GM23338 (cell line): Measurements from ENCODE around the gene NCBP3. TPM values are rescaled to one million over a fixed set of nuclear protein-coding genes. Genes with fewer than 3 reads are reported as not detected.

Source experiments
- ATAC-seq: fragments of 200-7000 bp; cut with Tn5 transposase; 3 replicates; pipeline ENCODE4 v1.9.1; 2020
- DNase-seq: peaks from one replicate; pipeline ENCODE4 v3.0.0-alpha.2; 2015; ENCODE audit warnings: low spot score
- H2AFZ ChIP-seq: fragments of 200-600 bp; sonication (generic); 2 replicates; pipeline ENCODE4 v1.8.0; 2016; ENCODE audit warnings: antibody characterized with exemption, mild to moderate bottlenecking, moderate library complexity
- H3F3A ChIP-seq: fragments of 200-600 bp; sonication (generic); replicated peaks from 2 replicates; pipeline ENCODE4 v1.8.0; 2017; ENCODE audit warnings: antibody characterized with exemption, mixed run types, low read depth
- H3K27ac ChIP-seq: fragments of 200-600 bp; sonication (generic); 2 replicates; pipeline ENCODE4 v1.6.1; 2016; ENCODE audit warnings: low read depth
- H3K27me3 ChIP-seq: fragments of 200-600 bp; sonication (generic); 2 replicates; pipeline ENCODE4 v1.8.0; 2016; ENCODE audit warnings: mild to moderate bottlenecking, mixed run types, moderate library complexity; ENCODE audit not compliant: insufficient read depth
- H3K36me3 ChIP-seq: fragments of 200-600 bp; sonication (generic); 2 replicates; pipeline ENCODE4 v1.8.0; 2016; ENCODE audit warnings: mild to moderate bottlenecking; ENCODE audit not compliant: insufficient read depth
- H3K4me1 ChIP-seq: fragments of 200-600 bp; sonication (generic); 2 replicates; pipeline ENCODE4 v1.8.0; 2016; ENCODE audit warnings: mild to moderate bottlenecking, moderate library complexity; ENCODE audit not compliant: insufficient read depth
- H3K4me2 ChIP-seq: fragments of 200-600 bp; sonication (generic); 2 replicates; pipeline ENCODE4 v1.7.1; 2017; ENCODE audit warnings: mixed run types
- H3K4me3 ChIP-seq: fragments of 200-600 bp; sonication (generic); 2 replicates; pipeline ENCODE4 v1.6.1; 2016; ENCODE audit warnings: mixed run types
- H3K79me2 ChIP-seq: fragments of 200-600 bp; sonication (generic); replicated peaks from 2 replicates; pipeline ENCODE4 v1.8.0; 2017; ENCODE audit warnings: mild to moderate bottlenecking; ENCODE audit not compliant: insufficient read depth
- H3K9me2 ChIP-seq: fragments of 200-600 bp; sonication (generic); 2 replicates; pipeline ENCODE4 v1.8.0; 2017; ENCODE audit not compliant: insufficient read depth
- H4K20me1 ChIP-seq: fragments of 200-600 bp; sonication (generic); replicated peaks from 2 replicates; pipeline ENCODE4 v1.8.0; 2017; ENCODE audit warnings: mild to moderate bottlenecking; ENCODE audit not compliant: insufficient read depth
- H3K27ac Mint-ChIP-seq: 2 replicates; pipeline ENCODE4 v1.8.0; 2020; ENCODE audit warnings: inconsistent platforms, mild to moderate bottlenecking, moderate library complexity, mixed read lengths
- H3K27me3 Mint-ChIP-seq: 3 replicates; pipeline ENCODE4 v1.8.0; 2022; ENCODE audit warnings: low read depth, mild to moderate bottlenecking, moderate library complexity, mixed read lengths, inconsistent platforms; ENCODE audit not compliant: insufficient read depth, poor library complexity
- H3K36me3 Mint-ChIP-seq: 3 replicates; pipeline ENCODE4 v1.8.0; 2021; ENCODE audit warnings: low read depth, mild to moderate bottlenecking, inconsistent platforms, moderate library complexity, mixed read lengths
- H3K4me1 Mint-ChIP-seq: 3 replicates; pipeline ENCODE4 v1.8.0; 2020; ENCODE audit warnings: mild to moderate bottlenecking, inconsistent platforms, mixed read lengths
- H3K4me3 Mint-ChIP-seq: 3 replicates; pipeline ENCODE4 v1.8.0; 2021; ENCODE audit warnings: moderate library complexity, mild to moderate bottlenecking, inconsistent platforms, mixed read lengths
- H3K9me3 Mint-ChIP-seq: 3 replicates; pipeline ENCODE4 v1.8.0; 2020; ENCODE audit warnings: moderate library complexity, mild to moderate bottlenecking, inconsistent platforms, mixed read lengths
- CREB1 ChIP-seq: fragments of 250-450 bp; sonication (Bioruptor Pico); IDR thresholded peaks from 2 replicates; pipeline ENCODE4 v1.5.0; 2020; ENCODE audit warnings: low read depth, mild to moderate bottlenecking, moderate library complexity
- EZH2 ChIP-seq: fragments of 200-600 bp; sonication (generic); IDR thresholded peaks from one replicate; pipeline ENCODE4 v1.8.0; 2017; ENCODE audit warnings: antibody characterized with exemption, mild to moderate bottlenecking, low read depth; ENCODE audit not compliant: unreplicated experiment
- EZH2phosphoT487 ChIP-seq: fragments of 200-600 bp; sonication (generic); IDR thresholded peaks from one replicate; pipeline ENCODE4 v1.8.1; 2018; ENCODE audit warnings: antibody characterized with exemption; ENCODE audit not compliant: unreplicated experiment
- JUNB ChIP-seq: IDR thresholded peaks from one replicate; pipeline ENCODE4 v1.6.1; 2016; ENCODE audit warnings: antibody characterized with exemption; ENCODE audit not compliant: unreplicated experiment
- NANOG ChIP-seq: IDR thresholded peaks from 2 replicates; pipeline ENCODE4 v1.6.1; 2016; ENCODE audit warnings: antibody characterized with exemption, borderline replicate concordance
- POLR2AphosphoS5 ChIP-seq: IDR thresholded peaks from 2 replicates; pipeline ENCODE4 v1.6.1; 2016; ENCODE audit warnings: antibody characterized with exemption, low read depth
- STAT1 ChIP-seq: IDR thresholded peaks from one replicate; pipeline ENCODE4 v1.6.1; 2016; ENCODE audit warnings: antibody characterized with exemption; ENCODE audit not compliant: unreplicated experiment
- ZNF114 ChIP-seq: fragments of 250-450 bp; sonication (Bioruptor Pico); IDR thresholded peaks from 2 replicates; pipeline ENCODE4 v1.5.0; 2020; ENCODE audit warnings: mild to moderate bottlenecking, moderate library complexity
- ZNF331 ChIP-seq: fragments of 250-450 bp; sonication (Bioruptor Pico); IDR thresholded peaks from 2 replicates; pipeline ENCODE4 v1.5.0; 2020; ENCODE audit warnings: low read depth, mild to moderate bottlenecking, moderate library complexity
- polyA plus RNA-seq: library from polyadenylated mRNA; unstranded; fragments of >200 nt; fragmentation: Nextera tagmentation; extraction: Ambion mirVana; gene quantifications from 2 replicates; pipeline ENCODE4 v1.2.1, GENCODE V29; 2016
- total RNA-seq: library from RNA; depleted of rRNA; stranded (reverse); fragments of >200 nt; shearing (Covaris generic); gene quantifications from 2 replicates; pipeline ENCODE4 v1.2.3, GENCODE V29; 2014
- TF ChIP-seq, protein P1 (sequence below): IDR thresholded peaks from 2 replicates; pipeline ENCODE4 v1.6.1; 2016; ENCODE audit warnings: antibody characterized with exemption
- TF ChIP-seq, protein P2 (sequence below), 2 experiments: fragments of 200-600 bp in 1 of 2; sonication (generic) in 1 of 2; conservative IDR thresholded peaks; 2 replicates each; pipeline versions ENCODE4 v1.5.1 to v1.6.1; 2016 to 2017; ENCODE audit warnings: antibody characterized with exemption in 2 of 2, low read depth in 2 of 2, mild to moderate bottlenecking in 2 of 2, moderate library complexity in 1 of 2
- TF ChIP-seq, protein P3 (sequence below): fragments of 250-450 bp; sonication (Bioruptor Pico); IDR thresholded peaks from 2 replicates; pipeline ENCODE4 v1.5.0; 2020; ENCODE audit warnings: mild to moderate bottlenecking, moderate library complexity
- TF ChIP-seq, protein P4 (sequence below): IDR thresholded peaks from one replicate; pipeline ENCODE4 v1.6.1; 2018; ENCODE audit warnings: antibody characterized with exemption; ENCODE audit not compliant: unreplicated experiment

Gene NCBP3
- total and polyA plus RNA-seq, 2 experiments from 2014 or later = 35.5 to 42.8 TPM

DNA sequence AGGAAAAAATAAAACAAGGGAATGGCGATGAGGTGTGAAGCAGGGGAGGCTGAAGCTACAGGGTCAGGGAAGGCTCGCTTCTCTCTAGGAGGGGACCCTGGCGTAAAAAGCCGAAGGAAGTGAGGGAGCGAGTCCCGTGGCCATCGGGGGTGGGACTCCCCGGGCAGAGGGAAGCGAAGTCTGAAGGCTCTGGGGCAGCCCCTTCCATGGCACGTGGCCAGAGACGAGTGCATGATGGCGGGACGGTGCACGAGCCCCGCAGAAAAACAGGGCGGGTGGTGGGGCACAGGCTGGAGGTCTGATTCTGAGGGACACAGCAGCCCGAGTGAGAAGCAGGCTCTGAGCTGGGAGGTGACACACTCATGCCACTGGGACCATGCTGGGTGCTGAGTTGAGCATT lies 21.1 kb upstream of the NCBP3 start:
- Mint-ChIP-seq H3K4me1 (no peaks in the 10 kb centered on the region; the same call in 2 of the 3 replicates), H3K27me3 (peaks cover 7% of the 10 kb centered on the region), H3K9me3 (no peaks in the 10 kb centered on the region), H3K36me3 (peaks cover 9% of the 10 kb centered on the region), H3K4me3 (no peak overlapping the region; the same call in 2 of the 3 replicates), H3K27ac (no peak overlapping the region)
- no peak for ATAC-seq
- H4K20me1 ChIP-seq = no peaks in the 10 kb centered on the region
- H2AFZ ChIP-seq = no peak overlapping the region
- H3F3A ChIP-seq = no peaks in the 10 kb centered on the region
- H3K79me2 ChIP-seq = no peaks in the 10 kb centered on the region
- no peak overlapping the region for H3K4me3 ChIP-seq
- no peaks in the 10 kb centered on the region for H3K27me3 ChIP-seq
- TF ChIP-seq ZNF331 = no peak
- no peak for TF ChIP-seq EZH2
- TF ChIP-seq, protein P1, sequence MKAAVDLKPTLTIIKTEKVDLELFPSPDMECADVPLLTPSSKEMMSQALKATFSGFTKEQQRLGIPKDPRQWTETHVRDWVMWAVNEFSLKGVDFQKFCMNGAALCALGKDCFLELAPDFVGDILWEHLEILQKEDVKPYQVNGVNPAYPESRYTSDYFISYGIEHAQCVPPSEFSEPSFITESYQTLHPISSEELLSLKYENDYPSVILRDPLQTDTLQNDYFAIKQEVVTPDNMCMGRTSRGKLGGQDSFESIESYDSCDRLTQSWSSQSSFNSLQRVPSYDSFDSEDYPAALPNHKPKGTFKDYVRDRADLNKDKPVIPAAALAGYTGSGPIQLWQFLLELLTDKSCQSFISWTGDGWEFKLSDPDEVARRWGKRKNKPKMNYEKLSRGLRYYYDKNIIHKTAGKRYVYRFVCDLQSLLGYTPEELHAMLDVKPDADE = no peak
- TF ChIP-seq ZNF114 = no peak
- TF ChIP-seq CREB1 (CRISPR knock-in tag) = no peak
- TF ChIP-seq, protein P2, sequence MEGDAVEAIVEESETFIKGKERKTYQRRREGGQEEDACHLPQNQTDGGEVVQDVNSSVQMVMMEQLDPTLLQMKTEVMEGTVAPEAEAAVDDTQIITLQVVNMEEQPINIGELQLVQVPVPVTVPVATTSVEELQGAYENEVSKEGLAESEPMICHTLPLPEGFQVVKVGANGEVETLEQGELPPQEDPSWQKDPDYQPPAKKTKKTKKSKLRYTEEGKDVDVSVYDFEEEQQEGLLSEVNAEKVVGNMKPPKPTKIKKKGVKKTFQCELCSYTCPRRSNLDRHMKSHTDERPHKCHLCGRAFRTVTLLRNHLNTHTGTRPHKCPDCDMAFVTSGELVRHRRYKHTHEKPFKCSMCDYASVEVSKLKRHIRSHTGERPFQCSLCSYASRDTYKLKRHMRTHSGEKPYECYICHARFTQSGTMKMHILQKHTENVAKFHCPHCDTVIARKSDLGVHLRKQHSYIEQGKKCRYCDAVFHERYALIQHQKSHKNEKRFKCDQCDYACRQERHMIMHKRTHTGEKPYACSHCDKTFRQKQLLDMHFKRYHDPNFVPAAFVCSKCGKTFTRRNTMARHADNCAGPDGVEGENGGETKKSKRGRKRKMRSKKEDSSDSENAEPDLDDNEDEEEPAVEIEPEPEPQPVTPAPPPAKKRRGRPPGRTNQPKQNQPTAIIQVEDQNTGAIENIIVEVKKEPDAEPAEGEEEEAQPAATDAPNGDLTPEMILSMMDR (conservative IDR thresholded peaks at IDR 0.05; ENCODE audit: low read depth in 2 of 2) = no peak
- TF ChIP-seq STAT1 = no peak
- no peak for TF ChIP-seq NANOG
- TF ChIP-seq, protein P3, sequence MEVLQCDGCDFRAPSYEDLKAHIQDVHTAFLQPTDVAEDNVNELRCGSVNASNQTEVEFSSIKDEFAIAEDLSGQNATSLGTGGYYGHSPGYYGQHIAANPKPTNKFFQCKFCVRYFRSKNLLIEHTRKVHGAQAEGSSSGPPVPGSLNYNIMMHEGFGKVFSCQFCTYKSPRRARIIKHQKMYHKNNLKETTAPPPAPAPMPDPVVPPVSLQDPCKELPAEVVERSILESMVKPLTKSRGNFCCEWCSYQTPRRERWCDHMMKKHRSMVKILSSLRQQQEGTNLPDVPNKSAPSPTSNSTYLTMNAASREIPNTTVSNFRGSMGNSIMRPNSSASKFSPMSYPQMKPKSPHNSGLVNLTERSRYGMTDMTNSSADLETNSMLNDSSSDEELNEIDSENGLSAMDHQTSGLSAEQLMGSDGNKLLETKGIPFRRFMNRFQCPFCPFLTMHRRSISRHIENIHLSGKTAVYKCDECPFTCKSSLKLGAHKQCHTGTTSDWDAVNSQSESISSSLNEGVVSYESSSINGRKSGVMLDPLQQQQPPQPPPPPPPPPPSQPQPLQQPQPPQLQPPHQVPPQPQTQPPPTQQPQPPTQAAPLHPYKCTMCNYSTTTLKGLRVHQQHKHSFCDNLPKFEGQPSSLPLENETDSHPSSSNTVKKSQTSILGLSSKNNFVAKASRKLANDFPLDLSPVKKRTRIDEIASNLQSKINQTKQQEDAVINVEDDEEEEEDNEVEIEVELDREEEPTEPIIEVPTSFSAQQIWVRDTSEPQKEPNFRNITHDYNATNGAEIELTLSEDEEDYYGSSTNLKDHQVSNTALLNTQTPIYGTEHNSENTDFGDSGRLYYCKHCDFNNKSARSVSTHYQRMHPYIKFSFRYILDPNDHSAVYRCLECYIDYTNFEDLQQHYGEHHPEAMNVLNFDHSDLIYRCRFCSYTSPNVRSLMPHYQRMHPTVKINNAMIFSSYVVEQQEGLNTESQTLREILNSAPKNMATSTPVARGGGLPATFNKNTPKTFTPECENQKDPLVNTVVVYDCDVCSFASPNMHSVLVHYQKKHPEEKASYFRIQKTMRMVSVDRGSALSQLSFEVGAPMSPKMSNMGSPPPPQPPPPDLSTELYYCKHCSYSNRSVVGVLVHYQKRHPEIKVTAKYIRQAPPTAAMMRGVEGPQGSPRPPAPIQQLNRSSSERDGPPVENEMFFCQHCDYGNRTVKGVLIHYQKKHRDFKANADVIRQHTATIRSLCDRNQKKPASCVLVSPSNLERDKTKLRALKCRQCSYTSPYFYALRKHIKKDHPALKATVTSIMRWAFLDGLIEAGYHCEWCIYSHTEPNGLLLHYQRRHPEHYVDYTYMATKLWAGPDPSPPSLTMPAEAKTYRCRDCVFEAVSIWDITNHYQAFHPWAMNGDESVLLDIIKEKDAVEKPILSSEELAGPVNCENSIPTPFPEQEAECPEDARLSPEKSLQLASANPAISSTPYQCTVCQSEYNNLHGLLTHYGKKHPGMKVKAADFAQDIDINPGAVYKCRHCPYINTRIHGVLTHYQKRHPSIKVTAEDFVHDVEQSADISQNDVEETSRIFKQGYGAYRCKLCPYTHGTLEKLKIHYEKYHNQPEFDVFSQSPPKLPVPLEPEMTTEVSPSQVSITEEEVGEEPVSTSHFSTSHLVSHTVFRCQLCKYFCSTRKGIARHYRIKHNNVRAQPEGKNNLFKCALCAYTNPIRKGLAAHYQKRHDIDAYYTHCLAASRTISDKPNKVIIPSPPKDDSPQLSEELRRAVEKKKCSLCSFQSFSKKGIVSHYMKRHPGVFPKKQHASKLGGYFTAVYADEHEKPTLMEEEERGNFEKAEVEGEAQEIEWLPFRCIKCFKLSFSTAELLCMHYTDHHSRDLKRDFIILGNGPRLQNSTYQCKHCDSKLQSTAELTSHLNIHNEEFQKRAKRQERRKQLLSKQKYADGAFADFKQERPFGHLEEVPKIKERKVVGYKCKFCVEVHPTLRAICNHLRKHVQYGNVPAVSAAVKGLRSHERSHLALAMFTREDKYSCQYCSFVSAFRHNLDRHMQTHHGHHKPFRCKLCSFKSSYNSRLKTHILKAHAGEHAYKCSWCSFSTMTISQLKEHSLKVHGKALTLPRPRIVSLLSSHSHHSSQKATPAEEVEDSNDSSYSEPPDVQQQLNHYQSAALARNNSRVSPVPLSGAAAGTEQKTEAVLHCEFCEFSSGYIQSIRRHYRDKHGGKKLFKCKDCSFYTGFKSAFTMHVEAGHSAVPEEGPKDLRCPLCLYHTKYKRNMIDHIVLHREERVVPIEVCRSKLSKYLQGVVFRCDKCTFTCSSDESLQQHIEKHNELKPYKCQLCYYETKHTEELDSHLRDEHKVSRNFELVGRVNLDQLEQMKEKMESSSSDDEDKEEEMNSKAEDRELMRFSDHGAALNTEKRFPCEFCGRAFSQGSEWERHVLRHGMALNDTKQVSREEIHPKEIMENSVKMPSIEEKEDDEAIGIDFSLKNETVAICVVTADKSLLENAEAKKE = no peak
- no peak for TF ChIP-seq EZH2phosphoT487
- TF ChIP-seq JUNB = no peak
- TF ChIP-seq, protein P4, sequence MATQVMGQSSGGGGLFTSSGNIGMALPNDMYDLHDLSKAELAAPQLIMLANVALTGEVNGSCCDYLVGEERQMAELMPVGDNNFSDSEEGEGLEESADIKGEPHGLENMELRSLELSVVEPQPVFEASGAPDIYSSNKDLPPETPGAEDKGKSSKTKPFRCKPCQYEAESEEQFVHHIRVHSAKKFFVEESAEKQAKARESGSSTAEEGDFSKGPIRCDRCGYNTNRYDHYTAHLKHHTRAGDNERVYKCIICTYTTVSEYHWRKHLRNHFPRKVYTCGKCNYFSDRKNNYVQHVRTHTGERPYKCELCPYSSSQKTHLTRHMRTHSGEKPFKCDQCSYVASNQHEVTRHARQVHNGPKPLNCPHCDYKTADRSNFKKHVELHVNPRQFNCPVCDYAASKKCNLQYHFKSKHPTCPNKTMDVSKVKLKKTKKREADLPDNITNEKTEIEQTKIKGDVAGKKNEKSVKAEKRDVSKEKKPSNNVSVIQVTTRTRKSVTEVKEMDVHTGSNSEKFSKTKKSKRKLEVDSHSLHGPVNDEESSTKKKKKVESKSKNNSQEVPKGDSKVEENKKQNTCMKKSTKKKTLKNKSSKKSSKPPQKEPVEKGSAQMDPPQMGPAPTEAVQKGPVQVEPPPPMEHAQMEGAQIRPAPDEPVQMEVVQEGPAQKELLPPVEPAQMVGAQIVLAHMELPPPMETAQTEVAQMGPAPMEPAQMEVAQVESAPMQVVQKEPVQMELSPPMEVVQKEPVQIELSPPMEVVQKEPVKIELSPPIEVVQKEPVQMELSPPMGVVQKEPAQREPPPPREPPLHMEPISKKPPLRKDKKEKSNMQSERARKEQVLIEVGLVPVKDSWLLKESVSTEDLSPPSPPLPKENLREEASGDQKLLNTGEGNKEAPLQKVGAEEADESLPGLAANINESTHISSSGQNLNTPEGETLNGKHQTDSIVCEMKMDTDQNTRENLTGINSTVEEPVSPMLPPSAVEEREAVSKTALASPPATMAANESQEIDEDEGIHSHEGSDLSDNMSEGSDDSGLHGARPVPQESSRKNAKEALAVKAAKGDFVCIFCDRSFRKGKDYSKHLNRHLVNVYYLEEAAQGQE = no peak
- no peak for TF ChIP-seq POLR2AphosphoS5
- no peak for DNase-seq
- H3K27ac ChIP-seq = no peak overlapping the region
- no peaks in the 10 kb centered on the region for H3K9me2 ChIP-seq
- no peak overlapping the region for H3K4me2 ChIP-seq
- no peaks in the 10 kb centered on the region for H3K4me1 ChIP-seq
- H3K36me3 ChIP-seq = no peaks in the 10 kb centered on the region; the same call in 1 of the 2 replicates
